ENCODE measurements around the gene RSPH9.

DNA sequence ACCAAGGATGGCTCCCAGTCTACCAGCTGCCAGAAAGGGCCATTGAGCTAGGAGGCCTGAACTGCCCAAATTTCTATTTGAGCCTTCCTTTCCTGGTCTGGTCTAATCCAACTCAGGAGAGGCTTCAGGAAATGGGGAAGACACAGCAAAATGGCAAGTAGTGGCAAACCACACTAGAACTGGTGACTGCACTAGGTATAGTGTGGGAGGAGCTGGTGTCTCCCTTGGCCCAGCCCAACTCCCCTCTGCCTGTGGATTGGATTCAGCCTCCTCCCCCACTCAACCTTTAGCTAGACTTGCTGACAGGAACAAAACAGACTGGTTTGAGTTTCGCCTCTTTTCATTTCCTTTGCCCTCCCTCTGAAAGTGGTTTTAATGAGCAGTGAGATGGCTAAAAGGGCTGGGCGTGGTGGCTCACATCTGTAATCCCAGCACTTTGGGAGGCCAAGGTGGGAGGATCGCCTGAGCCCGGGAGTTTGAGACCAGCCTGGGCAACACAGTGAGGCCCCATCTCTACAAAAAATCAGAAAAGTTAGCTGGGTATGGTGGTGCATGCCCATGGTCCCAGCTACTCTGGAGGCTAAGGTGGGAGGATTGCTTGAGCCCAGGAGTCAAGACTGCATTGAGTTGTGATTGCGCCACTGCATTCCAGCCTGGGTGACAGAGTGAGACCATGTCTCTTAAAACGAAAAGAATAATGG lies 25.2 kb downstream of the RSPH9 start:
- TF ChIP-seq, protein P1, sequence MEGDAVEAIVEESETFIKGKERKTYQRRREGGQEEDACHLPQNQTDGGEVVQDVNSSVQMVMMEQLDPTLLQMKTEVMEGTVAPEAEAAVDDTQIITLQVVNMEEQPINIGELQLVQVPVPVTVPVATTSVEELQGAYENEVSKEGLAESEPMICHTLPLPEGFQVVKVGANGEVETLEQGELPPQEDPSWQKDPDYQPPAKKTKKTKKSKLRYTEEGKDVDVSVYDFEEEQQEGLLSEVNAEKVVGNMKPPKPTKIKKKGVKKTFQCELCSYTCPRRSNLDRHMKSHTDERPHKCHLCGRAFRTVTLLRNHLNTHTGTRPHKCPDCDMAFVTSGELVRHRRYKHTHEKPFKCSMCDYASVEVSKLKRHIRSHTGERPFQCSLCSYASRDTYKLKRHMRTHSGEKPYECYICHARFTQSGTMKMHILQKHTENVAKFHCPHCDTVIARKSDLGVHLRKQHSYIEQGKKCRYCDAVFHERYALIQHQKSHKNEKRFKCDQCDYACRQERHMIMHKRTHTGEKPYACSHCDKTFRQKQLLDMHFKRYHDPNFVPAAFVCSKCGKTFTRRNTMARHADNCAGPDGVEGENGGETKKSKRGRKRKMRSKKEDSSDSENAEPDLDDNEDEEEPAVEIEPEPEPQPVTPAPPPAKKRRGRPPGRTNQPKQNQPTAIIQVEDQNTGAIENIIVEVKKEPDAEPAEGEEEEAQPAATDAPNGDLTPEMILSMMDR (IDR thresholded peaks at IDR 0.05; ENCODE audit: low read depth, low read length, missing input control), result no peak
- TF ChIP-seq FOXA1 (IDR thresholded peaks at IDR 0.05) (no peak), YY1 (IDR thresholded peaks at IDR 0.05) (no peak)

Data from liver (tissue), 2 donors.